GM12873 (cell line): Measurements from ENCODE around the gene U2AF2.

Source experiments
- CTCF ChIP-seq: IDR thresholded peaks from 2 replicates; pipeline ENCODE4 v1.5.1; 2012; ENCODE audit warnings: low read depth, mild to moderate bottlenecking, moderate library complexity, low read length, control low read depth; ENCODE audit not compliant: insufficient read depth; ENCODE audit errors: missing control alignments

The U2AF2 gene

GRCh38 chr19:55692681-55693081, 37.8 kb downstream of the U2AF2 start:
- no peak for TF ChIP-seq CTCF

GRCh38 chr19:55693336-55693974, 38.6 kb downstream of the U2AF2 start:
- no peak for TF ChIP-seq CTCF

GRCh38 chr19:55694241-55694655, 39.4 kb downstream of the U2AF2 start:
- TF ChIP-seq CTCF: no peak

GRCh38 chr19:55694656-55695491, 40.0 kb downstream of the U2AF2 start:
- no peak for TF ChIP-seq CTCF

- TF ChIP-seq CTCF: no peak
Observed at GRCh38 chr19:55695511-55696290, 40.9 kb downstream of the U2AF2 start.

DNA sequence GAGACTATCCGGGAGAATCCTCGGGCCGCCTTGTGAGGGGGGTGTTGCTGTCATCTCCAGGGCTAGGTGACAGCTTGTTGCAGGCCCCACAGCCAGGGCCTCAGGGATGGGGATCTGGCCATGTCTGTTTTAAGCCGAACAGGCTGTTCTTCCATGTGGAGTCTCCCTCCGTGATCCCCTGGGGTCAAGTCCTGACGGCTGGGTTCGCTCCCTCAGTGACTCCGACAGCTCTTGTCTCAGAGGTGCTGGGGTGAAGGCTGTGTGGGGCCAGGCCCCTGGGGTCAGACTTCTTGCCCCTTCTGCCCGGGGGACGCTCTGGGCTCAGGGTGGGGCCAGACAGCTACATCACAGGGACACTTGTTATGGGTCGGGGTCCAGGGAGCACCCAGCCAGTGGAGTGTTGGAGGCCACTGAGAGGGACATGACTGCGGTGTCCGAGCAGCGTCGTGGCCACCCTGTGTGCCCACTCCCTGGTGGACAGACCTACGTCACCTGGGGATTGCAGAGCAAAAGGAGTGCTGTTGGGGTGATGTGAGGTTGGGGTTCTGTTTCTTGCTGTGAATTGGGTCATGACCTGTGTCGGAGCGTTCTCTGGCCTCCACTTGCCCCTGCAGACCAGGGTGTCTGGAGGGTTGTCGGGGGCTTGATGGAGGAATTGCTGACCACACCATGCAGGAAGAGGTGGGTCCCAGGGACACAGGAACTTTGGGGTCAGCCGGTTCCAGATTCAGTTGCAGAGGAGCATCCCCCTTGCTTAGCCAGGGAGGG, 41.6 kb downstream of the U2AF2 start:
- no peak for TF ChIP-seq CTCF
